Caco-2 (cell line): ENCODE data around the gene ABHD6. TPM values are rescaled to one million over a fixed set of nuclear protein-coding genes. Genes with fewer than 3 reads are reported as not detected.

Experiments used
- BruUV-seq: library from RNA; stranded (reverse); fragments of 400-500 nt; replicated peaks from 2 replicates; lab custom pipeline; 2021; lab: Mats Ljungman, UMichigan
- CTCF ChIA-PET: fragments of 300-600 bp; sonication (Branson Sonifier 250); formaldehyde crosslinking; loops from one replicate; lab custom pipeline; 2022; ENCODE audit warnings: antibody characterized with exemption; lab: Charles Lee
- POLR2A ChIA-PET: fragments of 300-600 bp; sonication (Branson Sonifier 250); formaldehyde crosslinking; loops from one replicate; lab custom pipeline; 2022; ENCODE audit warnings: antibody characterized with exemption; lab: Charles Lee
- DNase-seq, 2 experiments: peaks; one replicate each; pipeline versions ENCODE4 v3.0.0 to v3.0.0-alpha.2; 2020 to 2022
- H3K27me3 ChIP-seq: replicated peaks from 2 replicates; pipeline ENCODE4 v1.6.0; 2011; ENCODE audit warnings: low read length; ENCODE audit not compliant: control insufficient read depth, insufficient read depth
- H3K36me3 ChIP-seq: 2 replicates; pipeline ENCODE4 v1.5.1; 2011; ENCODE audit warnings: low read length; ENCODE audit not compliant: control insufficient read depth, insufficient read depth
- H3K4me1 ChIP-seq: fragments of 250-450 bp; sonication (Bioruptor Pico); 2 replicates; pipeline ENCODE4 v1.5.1; 2020; ENCODE audit warnings: mild to moderate bottlenecking
- H3K4me3 ChIP-seq: 2 replicates; pipeline ENCODE4 v1.5.1; 2011; ENCODE audit warnings: low read depth, mild to moderate bottlenecking, control low read depth, low read length
- H3K9me3 ChIP-seq: fragments of 250-450 bp; sonication (Bioruptor Pico); 2 replicates; pipeline ENCODE4 v1.5.1; 2020; ENCODE audit warnings: mild to moderate bottlenecking, moderate library complexity
- H3K27ac Mint-ChIP-seq: one replicate; pipeline ENCODE4 v1.8.0; 2022; ENCODE audit warnings: mixed read lengths; ENCODE audit not compliant: unreplicated experiment
- H3K27me3 Mint-ChIP-seq: one replicate; pipeline ENCODE4 v1.8.0; 2022; ENCODE audit warnings: mixed read lengths; ENCODE audit not compliant: insufficient read depth, unreplicated experiment
- H3K36me3 Mint-ChIP-seq: one replicate; pipeline ENCODE4 v1.8.0; 2022; ENCODE audit warnings: mild to moderate bottlenecking, mixed read lengths; ENCODE audit not compliant: insufficient read depth, unreplicated experiment
- H3K4me1 Mint-ChIP-seq: one replicate; pipeline ENCODE4 v1.8.0; 2022; ENCODE audit warnings: low read depth, mixed read lengths; ENCODE audit not compliant: unreplicated experiment
- H3K4me3 Mint-ChIP-seq: one replicate; pipeline ENCODE4 v1.8.0; 2022; ENCODE audit warnings: mild to moderate bottlenecking, moderate library complexity, mixed read lengths; ENCODE audit not compliant: unreplicated experiment
- H3K9me3 Mint-ChIP-seq: one replicate; pipeline ENCODE4 v1.8.0; 2022; ENCODE audit warnings: mixed read lengths; ENCODE audit not compliant: unreplicated experiment
- intact Hi-C: fragments of 100-400 bp; cut with micrococcal nuclease; formaldehyde crosslinking; loops from one replicate; pipeline ENCODE4 v1.10.0; 2022; ENCODE audit not compliant: unreplicated experiment
- total RNA-seq: library from RNA; stranded (reverse); gene quantifications from 2 replicates; pipeline ENCODE4 v1.2.3, GENCODE V29; 2022
- TF ChIP-seq, protein P1 (sequence below), 2 experiments: fragments of 200-600 bp in 1 of 2; IDR thresholded peaks; 1 replicate in 1 of 2; 2 replicates in 1 of 2; pipeline versions ENCODE4 v1.5.1 to v1.8.0; 2011 to 2022; ENCODE audit warnings: antibody characterized with exemption in 1 of 2, control low read depth in 1 of 2, inconsistent platforms in 1 of 2, low read depth in 1 of 2, low read length in 1 of 2, mild to moderate bottlenecking in 1 of 2, moderate library complexity in 1 of 2; ENCODE audit not compliant: insufficient read depth in 1 of 2, severe bottlenecking in 1 of 2, unreplicated experiment in 1 of 2

Gene ABHD6
- total RNA-seq, 1 experiment from 2014 or later: 16.1 TPM

DNA sequence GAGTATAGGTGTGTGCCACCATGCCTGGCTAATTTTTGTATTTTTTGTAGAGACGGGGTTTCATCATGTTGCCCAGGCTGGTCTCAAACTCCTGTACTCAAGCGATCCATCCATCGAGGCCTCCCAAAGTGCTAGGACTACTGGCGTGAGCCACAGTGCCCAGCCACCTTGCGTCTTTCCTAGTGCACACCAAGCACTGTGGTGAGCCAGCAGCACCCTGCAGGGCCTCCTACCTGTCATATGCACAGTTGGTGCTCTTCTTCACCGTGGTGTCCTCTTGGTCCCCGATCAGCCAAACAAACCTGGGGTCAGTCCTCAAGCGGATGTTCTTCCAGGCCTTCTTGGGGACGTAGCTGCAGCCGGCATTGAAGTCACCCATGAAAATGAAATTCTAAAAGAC lies 40.0 kb upstream of the ABHD6 start:
- POLR2A ChIA-PET: no interaction called here
- no peaks in the 10 kb centered on the region for H3K27me3 Mint-ChIP-seq
- no peak overlapping the region for H3K27ac Mint-ChIP-seq
- no TSS peak for BruUV-seq
- no peaks in the 10 kb centered on the region for H3K36me3 ChIP-seq
- TF ChIP-seq, protein P1, sequence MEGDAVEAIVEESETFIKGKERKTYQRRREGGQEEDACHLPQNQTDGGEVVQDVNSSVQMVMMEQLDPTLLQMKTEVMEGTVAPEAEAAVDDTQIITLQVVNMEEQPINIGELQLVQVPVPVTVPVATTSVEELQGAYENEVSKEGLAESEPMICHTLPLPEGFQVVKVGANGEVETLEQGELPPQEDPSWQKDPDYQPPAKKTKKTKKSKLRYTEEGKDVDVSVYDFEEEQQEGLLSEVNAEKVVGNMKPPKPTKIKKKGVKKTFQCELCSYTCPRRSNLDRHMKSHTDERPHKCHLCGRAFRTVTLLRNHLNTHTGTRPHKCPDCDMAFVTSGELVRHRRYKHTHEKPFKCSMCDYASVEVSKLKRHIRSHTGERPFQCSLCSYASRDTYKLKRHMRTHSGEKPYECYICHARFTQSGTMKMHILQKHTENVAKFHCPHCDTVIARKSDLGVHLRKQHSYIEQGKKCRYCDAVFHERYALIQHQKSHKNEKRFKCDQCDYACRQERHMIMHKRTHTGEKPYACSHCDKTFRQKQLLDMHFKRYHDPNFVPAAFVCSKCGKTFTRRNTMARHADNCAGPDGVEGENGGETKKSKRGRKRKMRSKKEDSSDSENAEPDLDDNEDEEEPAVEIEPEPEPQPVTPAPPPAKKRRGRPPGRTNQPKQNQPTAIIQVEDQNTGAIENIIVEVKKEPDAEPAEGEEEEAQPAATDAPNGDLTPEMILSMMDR (IDR thresholded peaks at IDR 0.05; ENCODE audit: insufficient read depth in 1 of 2, low read depth in 1 of 2, low read length in 1 of 2, severe bottlenecking in 1 of 2, unreplicated experiment in 1 of 2): no peak
- peaks cover 24% of the 10 kb centered on the region for H3K4me1 ChIP-seq
- H3K36me3 Mint-ChIP-seq: no peaks in the 10 kb centered on the region
- DNase-seq: no peak
- no peaks in the 10 kb centered on the region for H3K9me3 Mint-ChIP-seq
- H3K4me3 ChIP-seq: no peak overlapping the region
- H3K4me1 Mint-ChIP-seq: peaks cover 10% of the 10 kb centered on the region
- CTCF ChIA-PET: no interaction called here
- peaks cover 9% of the 10 kb centered on the region for H3K9me3 ChIP-seq
- H3K4me3 Mint-ChIP-seq: no peak overlapping the region
- intact Hi-C loops: no loop called here
- no peaks in the 10 kb centered on the region for H3K27me3 ChIP-seq

DNA sequence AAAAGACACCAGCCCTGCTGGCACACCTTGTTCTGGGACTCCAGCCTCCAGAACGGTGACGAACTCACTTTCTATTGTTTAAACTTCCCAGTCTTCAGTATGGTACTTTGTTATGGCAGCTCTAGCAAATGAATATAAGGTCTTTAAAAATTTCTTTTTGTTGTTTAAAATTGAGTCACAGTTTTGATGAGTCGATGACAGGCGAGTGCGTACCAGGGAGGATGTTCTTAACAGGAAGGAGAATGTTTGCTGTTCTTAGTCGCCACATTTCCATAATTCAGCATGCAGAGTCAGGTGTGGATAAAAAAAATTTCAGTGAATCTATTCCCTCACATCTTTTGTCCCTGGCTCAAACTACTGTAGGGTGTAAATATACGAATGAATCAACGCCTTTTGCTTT lies 39.2 kb upstream of the ABHD6 start:
- POLR2A ChIA-PET: no interaction called here
- Histone ChIP-seq H3K9me3 (peaks cover 9% of the 10 kb centered on the region), H3K27me3 (no peaks in the 10 kb centered on the region), H3K4me3 (no peak overlapping the region), H3K36me3 (no peaks in the 10 kb centered on the region), H3K4me1 (peaks cover 19% of the 10 kb centered on the region)
- TF ChIP-seq, protein P1 (IDR thresholded peaks at IDR 0.05; ENCODE audit: insufficient read depth in 1 of 2, low read depth in 1 of 2, low read length in 1 of 2, severe bottlenecking in 1 of 2, unreplicated experiment in 1 of 2): no peak
- DNase-seq: no peak
- CTCF ChIA-PET: no interaction called here
- peaks cover 7% of the 10 kb centered on the region for H3K36me3 Mint-ChIP-seq
- H3K9me3 Mint-ChIP-seq: no peaks in the 10 kb centered on the region
- no TSS peak for BruUV-seq
- intact Hi-C loops: no loop called here
- peaks cover 4% of the 10 kb centered on the region for H3K4me1 Mint-ChIP-seq
- H3K4me3 Mint-ChIP-seq: no peak overlapping the region
- no peaks in the 10 kb centered on the region for H3K27me3 Mint-ChIP-seq
- H3K27ac Mint-ChIP-seq: no peak overlapping the region

DNA sequence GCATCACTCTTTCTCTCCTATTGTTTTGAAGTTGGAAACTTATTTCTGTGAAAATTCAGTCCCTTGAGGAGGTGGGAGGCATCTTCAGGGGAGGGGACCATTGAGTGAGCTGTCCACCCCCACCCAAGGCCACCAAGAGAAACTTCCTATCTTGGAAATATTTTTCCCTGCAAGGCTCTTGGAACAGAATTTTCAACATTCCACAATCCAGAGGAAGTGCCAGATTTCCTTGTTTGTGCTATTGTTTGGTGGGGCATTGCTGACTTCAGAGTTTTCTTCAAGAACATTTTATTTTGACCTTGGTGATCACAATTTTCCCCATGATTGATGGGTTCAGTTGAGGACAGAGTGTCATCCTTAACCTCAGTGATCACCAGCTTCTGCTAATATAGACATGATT lies 38.8 kb upstream of the ABHD6 start:
- no peaks in the 10 kb centered on the region for H3K27me3 Mint-ChIP-seq
- TF ChIP-seq, protein P1 (IDR thresholded peaks at IDR 0.05; ENCODE audit: insufficient read depth in 1 of 2, low read depth in 1 of 2, low read length in 1 of 2, severe bottlenecking in 1 of 2, unreplicated experiment in 1 of 2): no peak
- no peaks in the 10 kb centered on the region for H3K4me1 Mint-ChIP-seq
- H3K4me3 Mint-ChIP-seq: no peak overlapping the region
- no peak overlapping the region for H3K27ac Mint-ChIP-seq
- Histone ChIP-seq H3K27me3 (no peaks in the 10 kb centered on the region), H3K4me3 (no peak overlapping the region), H3K9me3 (peaks cover 9% of the 10 kb centered on the region), H3K4me1 (peaks cover 15% of the 10 kb centered on the region), H3K36me3 (no peaks in the 10 kb centered on the region)
- ChIA-PET POLR2A (no interaction called here), CTCF (no interaction called here)
- no peaks in the 10 kb centered on the region for H3K9me3 Mint-ChIP-seq
- H3K36me3 Mint-ChIP-seq: peaks cover 7% of the 10 kb centered on the region
- intact Hi-C loops: no loop called here
- no peak for DNase-seq
- no TSS peak for BruUV-seq
